NCI-H2227 treated with DMSO at 0.1 percent for 48 hours (cell line): Measurements from ENCODE around the gene CLCN2.

ENCODE experiments used
- DNase-seq: peaks from one replicate; lab custom pipeline; 2025; lab: John Stamatoyannopoulos, UW

The CLCN2 gene

DNA sequence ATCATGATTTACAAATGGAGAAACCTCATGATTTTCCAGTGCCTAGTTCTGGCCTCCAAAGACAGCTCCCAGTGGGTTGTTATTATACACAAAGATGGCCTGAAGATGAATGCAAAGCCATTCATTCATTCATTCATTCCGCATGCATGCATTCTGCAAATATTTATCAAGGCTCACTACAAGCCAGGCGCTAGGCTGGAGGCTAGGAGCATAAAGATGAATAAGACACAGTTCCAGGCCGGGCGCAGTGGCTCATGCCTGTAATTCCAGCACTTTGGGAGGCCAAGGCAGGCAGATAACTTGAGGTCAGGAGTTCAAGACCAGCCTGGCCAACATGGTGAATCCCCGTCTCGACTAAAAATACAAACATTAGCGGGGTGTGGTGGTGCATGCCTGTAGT is 64.8 kb downstream of the CLCN2 start:
- no peak for DNase-seq
